ENCODE measurements around the gene UBA5. TPM values are rescaled to one million over a fixed set of nuclear protein-coding genes. Genes with fewer than 3 reads are reported as not detected.

Gene UBA5
- total and polyA plus RNA-seq, 2 experiments from 2014 or later = 46.3 to 58.3 TPM

DNA sequence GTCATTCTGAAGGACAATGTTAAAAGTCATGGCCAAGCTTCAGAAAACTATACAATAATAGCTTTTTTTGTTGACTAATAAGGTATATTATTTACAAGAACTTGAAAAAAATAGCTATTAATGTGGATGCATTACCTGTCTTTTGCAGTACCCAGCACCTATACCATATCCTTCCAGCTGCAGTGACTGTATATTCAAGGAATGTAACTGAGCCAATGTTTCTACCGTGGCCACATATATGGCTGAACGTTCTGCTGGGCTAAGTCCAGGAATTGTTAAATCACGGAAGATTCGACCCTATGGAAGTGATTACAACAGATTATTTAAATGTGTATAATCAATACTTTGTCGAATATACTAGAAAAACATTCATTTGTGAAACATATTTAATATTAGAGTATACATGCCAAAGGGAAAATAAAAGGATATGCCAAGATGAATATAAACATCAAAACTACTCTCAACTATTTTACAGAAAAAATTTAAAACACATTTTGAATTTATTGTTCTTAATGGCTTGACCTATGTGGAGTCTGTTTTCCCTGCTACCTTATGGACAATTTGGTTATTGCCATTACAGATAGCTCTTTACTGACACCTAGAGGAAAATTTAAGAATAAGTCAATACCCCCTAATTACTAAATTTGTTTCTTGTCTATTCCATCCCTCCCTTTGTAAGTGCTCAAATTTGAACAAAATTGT lies 18.1 kb upstream of the UBA5 start:
- Histone ChIP-seq H3K4me2 (ENCODE audit: unreplicated experiment) (no peak overlapping the region), H2AFZ (no peak overlapping the region), H3K4me3 (no peak overlapping the region), H3F3A (ENCODE audit: insufficient read depth) (peaks cover 5% of the 10 kb centered on the region), H3K9ac (no peak overlapping the region), H3K27ac (no peak overlapping the region), H3K9me2 (ENCODE audit: insufficient read depth) (no peaks in the 10 kb centered on the region), H3K36me3 (ENCODE audit: low read depth) (peaks cover 8% of the 10 kb centered on the region; the same call in 1 of the 2 replicates), H4K20me1 (ENCODE audit: insufficient read depth) (no peaks in the 10 kb centered on the region), H3K79me2 (ENCODE audit: insufficient read depth) (peaks cover 9% of the 10 kb centered on the region; the same call in 1 of the 2 replicates), H3K9me3 (ENCODE audit: low read depth) (no peaks in the 10 kb centered on the region), H3K4me1 (ENCODE audit: insufficient read depth) (peaks cover 27% of the 10 kb centered on the region), H3K27me3 (replicated peaks; ENCODE audit: insufficient read depth) (no peaks in the 10 kb centered on the region)
- in situ Hi-C loops (cut with MboI) = no loop called here
- 45 to 49% methylated on average over 5 of the region's 5 CpGs for WGBS, 2 experiments (ENCODE audit: low coverage in 1 of 2, low lambda C conversion rate in 2 of 2, missing lambda C conversion rate in 2 of 2)
- TF ChIP-seq EZH2 (IDR thresholded peaks at IDR 0.05; ENCODE audit: insufficient read depth, poor library complexity, severe bottlenecking) = no peak
- no peak for TF ChIP-seq EZH2phosphoT487 (IDR thresholded peaks at IDR 0.05; ENCODE audit: insufficient read depth, low read depth)
- DNase-seq = peak; percentile 76

DNA sequence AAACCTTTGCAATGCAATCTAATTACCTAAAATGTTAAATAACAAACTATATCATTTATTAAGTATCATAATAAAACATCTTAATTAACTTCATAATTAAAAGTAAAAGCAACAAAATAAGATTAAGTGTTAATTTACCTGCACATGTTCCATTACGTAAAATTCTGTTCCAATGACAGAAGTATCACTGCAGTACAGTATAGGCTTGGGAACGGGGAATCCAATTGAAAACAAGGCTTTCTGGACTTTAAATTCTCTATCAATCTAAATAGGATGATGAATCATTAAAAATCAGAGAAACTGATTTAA lies 17.6 kb upstream of the UBA5 start:
- no peaks in the 10 kb centered on the region for H4K20me1 ChIP-seq (ENCODE audit: insufficient read depth)
- no peaks in the 10 kb centered on the region for H3K9me3 ChIP-seq (ENCODE audit: low read depth)
- DNase-seq = no peak
- no peaks in the 10 kb centered on the region for H3K9me2 ChIP-seq (ENCODE audit: insufficient read depth)
- no peak overlapping the region for H3K9ac ChIP-seq
- H3K36me3 ChIP-seq (ENCODE audit: low read depth) = peaks cover 8% of the 10 kb centered on the region; the same call in 1 of the 2 replicates
- no peak overlapping the region for H3K4me2 ChIP-seq (ENCODE audit: unreplicated experiment)
- peaks cover 22% of the 10 kb centered on the region for H3K4me1 ChIP-seq (ENCODE audit: insufficient read depth)
- H3F3A ChIP-seq (ENCODE audit: insufficient read depth) = peaks cover 5% of the 10 kb centered on the region
- H3K27ac ChIP-seq = no peak overlapping the region
- whole genome bisulfite sequencing, 2 experiments (ENCODE audit: low coverage in 1 of 2, low lambda C conversion rate in 2 of 2, missing lambda C conversion rate in 2 of 2) = 47 to 52% methylated on average over 2 of the region's 2 CpGs
- TF ChIP-seq EZH2 (IDR thresholded peaks at IDR 0.05; ENCODE audit: insufficient read depth, poor library complexity, severe bottlenecking) = no peak
- TF ChIP-seq EZH2phosphoT487 (IDR thresholded peaks at IDR 0.05; ENCODE audit: insufficient read depth, low read depth) = no peak
- no peak overlapping the region for H2AFZ ChIP-seq
- H3K4me3 ChIP-seq = no peak overlapping the region
- no peaks in the 10 kb centered on the region for H3K27me3 ChIP-seq (replicated peaks; ENCODE audit: insufficient read depth)
- in situ Hi-C loops (cut with MboI) = no loop called here
- H3K79me2 ChIP-seq (ENCODE audit: insufficient read depth) = peaks cover 13% of the 10 kb centered on the region

DNA sequence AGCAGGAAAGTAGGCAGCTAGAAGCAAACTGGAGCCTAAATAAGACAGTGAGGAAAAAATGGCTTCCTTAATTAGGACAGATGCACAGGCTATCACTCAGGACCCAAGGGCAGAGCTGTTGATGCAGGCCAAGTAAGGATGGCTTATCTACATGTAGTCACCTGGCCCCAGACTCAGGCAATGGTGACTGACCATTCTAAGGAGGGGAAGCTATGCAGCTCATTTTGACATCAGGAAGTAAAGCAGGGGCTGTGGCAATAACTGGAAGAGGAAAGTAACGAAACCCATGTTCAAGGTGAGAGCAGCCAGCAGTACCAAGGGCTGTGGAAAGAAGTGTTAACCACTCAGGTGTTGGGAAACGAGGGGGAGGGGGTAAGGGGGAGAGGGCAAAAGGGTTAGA lies 16.8 kb upstream of the UBA5 start:
- Histone ChIP-seq H3K4me2 (ENCODE audit: unreplicated experiment) (no peak overlapping the region), H2AFZ (no peak overlapping the region), H3F3A (ENCODE audit: insufficient read depth) (no peaks in the 10 kb centered on the region; the same call in 1 of the 2 replicates), H4K20me1 (ENCODE audit: insufficient read depth) (no peaks in the 10 kb centered on the region), H3K4me3 (no peak overlapping the region), H3K27me3 (replicated peaks; ENCODE audit: insufficient read depth) (no peaks in the 10 kb centered on the region), H3K36me3 (ENCODE audit: low read depth) (peaks cover 8% of the 10 kb centered on the region; the same call in 1 of the 2 replicates), H3K4me1 (ENCODE audit: insufficient read depth) (peaks cover 14% of the 10 kb centered on the region), H3K9ac (no peak overlapping the region), H3K9me2 (ENCODE audit: insufficient read depth) (no peaks in the 10 kb centered on the region), H3K79me2 (ENCODE audit: insufficient read depth) (peaks cover 19% of the 10 kb centered on the region), H3K9me3 (ENCODE audit: low read depth) (no peaks in the 10 kb centered on the region), H3K27ac (no peak overlapping the region)
- TF ChIP-seq EZH2 (IDR thresholded peaks at IDR 0.05; ENCODE audit: insufficient read depth, poor library complexity, severe bottlenecking) (no peak), EZH2phosphoT487 (IDR thresholded peaks at IDR 0.05; ENCODE audit: insufficient read depth, low read depth) (no peak)
- DNase-seq = no peak
- 58 to 89% methylated on average over 1 to 2 of the region's 2 CpGs for WGBS, 2 experiments (ENCODE audit: low coverage in 1 of 2, low lambda C conversion rate in 2 of 2, missing lambda C conversion rate in 2 of 2)
- in situ Hi-C loops (cut with MboI) = no loop called here

DNA sequence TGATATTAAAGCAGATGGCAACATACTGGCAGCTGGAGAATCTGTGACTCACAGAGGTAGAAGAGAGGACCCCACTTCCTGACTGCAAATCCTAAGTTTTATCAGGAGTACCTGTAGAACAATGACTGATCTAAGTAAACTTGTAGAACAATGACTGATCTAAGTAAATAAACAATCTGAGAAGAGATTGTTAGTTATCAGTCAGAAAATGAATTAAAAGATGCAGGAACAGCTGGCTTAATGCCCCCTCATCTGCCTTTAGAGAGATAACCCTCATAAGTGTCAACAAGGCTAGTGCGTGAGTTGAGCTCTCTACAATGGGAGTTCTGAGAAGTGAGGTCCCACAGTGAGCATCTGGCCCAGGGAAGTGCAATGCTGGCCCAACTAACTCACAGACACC lies 15.1 kb upstream of the UBA5 start:
- no peaks in the 10 kb centered on the region; the same call in 1 of the 2 replicates for H4K20me1 ChIP-seq (ENCODE audit: insufficient read depth)
- in situ Hi-C loops (cut with MboI) = loop anchor here (5.0 kb wide), 1 partner anchor 103 kb away; no protein-coding TSS in a partner anchor
- H2AFZ ChIP-seq = no peak overlapping the region
- H3K36me3 ChIP-seq (ENCODE audit: low read depth) = no peaks in the 10 kb centered on the region
- WGBS, 2 experiments (ENCODE audit: low coverage in 1 of 2, low lambda C conversion rate in 2 of 2, missing lambda C conversion rate in 2 of 2) = 100% methylated on average over 1 of the region's 1 CpG
- H3K9ac ChIP-seq = no peak overlapping the region
- H3K9me3 ChIP-seq (ENCODE audit: low read depth) = no peaks in the 10 kb centered on the region
- no peak for TF ChIP-seq EZH2 (IDR thresholded peaks at IDR 0.05; ENCODE audit: insufficient read depth, poor library complexity, severe bottlenecking)
- no peak for TF ChIP-seq EZH2phosphoT487 (IDR thresholded peaks at IDR 0.05; ENCODE audit: insufficient read depth, low read depth)
- H3K27me3 ChIP-seq (replicated peaks; ENCODE audit: insufficient read depth) = no peaks in the 10 kb centered on the region
- no peaks in the 10 kb centered on the region for H3K9me2 ChIP-seq (ENCODE audit: insufficient read depth)
- no peaks in the 10 kb centered on the region; the same call in 1 of the 2 replicates for H3F3A ChIP-seq (ENCODE audit: insufficient read depth)
- 0 out of 2 replicates have a peak, but pooled peaks cover 5% of the 10 kb centered on the region for H3K4me1 ChIP-seq (ENCODE audit: insufficient read depth)
- no peak overlapping the region for H3K4me2 ChIP-seq (ENCODE audit: unreplicated experiment)
- H3K79me2 ChIP-seq (ENCODE audit: insufficient read depth) = peaks cover 30% of the 10 kb centered on the region
- H3K4me3 ChIP-seq = no peak overlapping the region
- no peak for DNase-seq
- no peak overlapping the region for H3K27ac ChIP-seq
